22Rv1 (cell line): ENCODE data around the gene RPUSD4.

Source experiments
- ZFX ChIP-seq: fragments of 450-650 bp; IDR thresholded peaks from 2 replicates; pipeline ENCODE4 v1.6.1; 2017; ENCODE audit warnings: antibody characterized with exemption, borderline replicate concordance
- TF ChIP-seq, protein P1 (sequence below): fragments of 450-650 bp; IDR thresholded peaks from 2 replicates; pipeline ENCODE4 v1.5.1; 2017; ENCODE audit warnings: mild to moderate bottlenecking

DNA sequence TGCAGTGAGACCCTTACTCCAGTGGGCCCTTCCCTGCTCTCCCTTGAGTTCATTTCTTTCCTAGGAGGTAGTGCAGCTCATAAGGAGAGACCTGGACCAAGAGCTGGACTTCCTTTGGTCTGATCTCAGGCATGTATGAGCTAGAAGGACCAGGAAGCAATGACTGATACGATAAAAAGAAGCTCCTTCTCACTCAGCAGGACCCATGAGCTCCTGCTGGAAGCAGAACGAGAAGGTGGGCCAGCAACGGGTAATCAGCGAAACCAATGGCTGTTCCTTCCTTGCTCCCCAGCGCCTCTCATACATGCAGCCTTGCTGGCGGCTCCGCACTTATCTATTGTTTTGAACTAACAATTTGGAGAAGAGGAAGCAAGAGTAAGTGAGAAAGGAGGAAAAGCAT lies 56.8 kb downstream of the RPUSD4 start:
- TF ChIP-seq, protein P1, sequence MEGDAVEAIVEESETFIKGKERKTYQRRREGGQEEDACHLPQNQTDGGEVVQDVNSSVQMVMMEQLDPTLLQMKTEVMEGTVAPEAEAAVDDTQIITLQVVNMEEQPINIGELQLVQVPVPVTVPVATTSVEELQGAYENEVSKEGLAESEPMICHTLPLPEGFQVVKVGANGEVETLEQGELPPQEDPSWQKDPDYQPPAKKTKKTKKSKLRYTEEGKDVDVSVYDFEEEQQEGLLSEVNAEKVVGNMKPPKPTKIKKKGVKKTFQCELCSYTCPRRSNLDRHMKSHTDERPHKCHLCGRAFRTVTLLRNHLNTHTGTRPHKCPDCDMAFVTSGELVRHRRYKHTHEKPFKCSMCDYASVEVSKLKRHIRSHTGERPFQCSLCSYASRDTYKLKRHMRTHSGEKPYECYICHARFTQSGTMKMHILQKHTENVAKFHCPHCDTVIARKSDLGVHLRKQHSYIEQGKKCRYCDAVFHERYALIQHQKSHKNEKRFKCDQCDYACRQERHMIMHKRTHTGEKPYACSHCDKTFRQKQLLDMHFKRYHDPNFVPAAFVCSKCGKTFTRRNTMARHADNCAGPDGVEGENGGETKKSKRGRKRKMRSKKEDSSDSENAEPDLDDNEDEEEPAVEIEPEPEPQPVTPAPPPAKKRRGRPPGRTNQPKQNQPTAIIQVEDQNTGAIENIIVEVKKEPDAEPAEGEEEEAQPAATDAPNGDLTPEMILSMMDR: no peak
- TF ChIP-seq ZFX: no peak
